KG1 (cell line): ENCODE measurements around the gene LPIN1.
A peak's percentile ranks its signal among the peaks of the same experiment; 100 is the strongest.
"Not testable (repeated sequence)": the region's sequence is repeated elsewhere in the genome, so short reads cannot be mapped to it uniquely, and the experiment has no call there.

Experiments
- DNase-seq: peaks from one replicate; lab custom pipeline; 2025; lab: John Stamatoyannopoulos, UW

Gene LPIN1

DNA sequence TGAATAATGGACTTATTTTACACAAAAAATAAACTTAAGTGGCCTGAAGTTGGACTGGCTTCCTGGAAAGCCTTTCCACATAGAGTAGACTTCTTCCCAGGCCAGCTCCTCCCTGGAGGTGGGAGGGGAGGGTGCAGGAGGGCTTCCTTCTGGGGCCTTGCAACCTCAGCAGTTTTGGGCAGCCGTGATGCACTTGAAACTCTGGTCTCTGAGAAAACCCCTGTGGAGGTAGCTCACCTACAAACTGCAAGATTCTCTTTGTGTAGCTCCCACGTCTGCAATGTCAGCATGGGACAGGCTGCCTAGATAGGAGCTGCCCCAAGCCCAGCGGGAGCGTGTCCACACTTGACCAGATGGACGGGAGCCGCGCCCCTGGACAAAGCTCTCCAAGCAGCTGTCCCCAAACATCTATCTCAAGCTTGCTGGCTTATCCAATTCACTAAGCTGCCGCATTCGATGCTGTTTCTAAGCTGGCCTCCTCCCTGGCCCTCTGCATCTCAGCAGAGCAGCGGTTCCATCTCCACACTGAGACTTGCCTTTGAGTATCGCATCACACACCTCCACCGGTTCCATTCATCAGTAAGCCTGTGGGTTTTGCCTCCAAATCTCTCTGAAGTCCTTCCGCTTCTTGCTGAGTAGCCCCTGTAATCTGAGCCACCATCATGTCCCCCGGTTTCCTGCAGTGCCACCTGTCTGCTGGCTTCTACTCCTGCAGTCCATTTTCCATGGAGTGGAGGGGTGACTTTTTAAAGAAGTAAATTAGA lies 1.6 kb upstream of the LPIN1 start:
- no peak for DNase-seq

DNA sequence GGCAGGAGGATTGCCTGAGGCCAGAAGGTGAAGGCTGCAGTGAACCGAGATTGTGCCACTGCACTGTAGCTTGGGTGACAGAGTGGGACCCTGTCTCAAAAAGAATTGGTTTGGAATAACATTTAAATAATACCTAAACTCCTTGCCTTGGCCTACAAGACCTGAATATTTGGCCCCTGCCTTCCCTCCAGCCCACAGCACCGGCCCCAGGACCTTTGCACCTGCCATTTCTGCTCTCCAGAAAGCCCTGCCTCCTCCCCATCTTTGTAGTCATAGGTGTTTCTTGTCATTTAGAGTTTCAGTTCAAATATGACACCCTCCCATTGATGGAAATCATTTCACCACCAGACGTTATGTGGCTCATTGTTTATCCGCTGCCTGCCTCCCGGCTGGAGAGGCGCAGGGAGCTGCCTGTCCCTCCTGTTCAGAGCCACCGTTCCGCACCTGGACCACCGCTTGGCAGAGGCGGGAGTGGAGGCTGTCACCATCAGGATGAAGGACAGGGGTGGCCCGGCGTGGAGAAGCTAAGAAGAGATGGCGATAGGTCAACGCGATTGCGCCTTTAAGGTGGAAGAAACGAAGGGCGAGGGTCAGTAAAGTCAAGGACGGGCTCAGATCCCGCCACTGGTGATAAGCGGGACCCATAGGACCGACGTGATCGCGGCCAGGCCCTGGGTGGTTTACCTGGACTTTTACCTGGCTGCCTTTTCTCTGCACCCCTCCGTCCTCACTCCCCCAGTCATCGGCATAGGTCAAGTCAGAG lies 638 bp upstream of the LPIN1 start:
- no peak for DNase-seq

DNA sequence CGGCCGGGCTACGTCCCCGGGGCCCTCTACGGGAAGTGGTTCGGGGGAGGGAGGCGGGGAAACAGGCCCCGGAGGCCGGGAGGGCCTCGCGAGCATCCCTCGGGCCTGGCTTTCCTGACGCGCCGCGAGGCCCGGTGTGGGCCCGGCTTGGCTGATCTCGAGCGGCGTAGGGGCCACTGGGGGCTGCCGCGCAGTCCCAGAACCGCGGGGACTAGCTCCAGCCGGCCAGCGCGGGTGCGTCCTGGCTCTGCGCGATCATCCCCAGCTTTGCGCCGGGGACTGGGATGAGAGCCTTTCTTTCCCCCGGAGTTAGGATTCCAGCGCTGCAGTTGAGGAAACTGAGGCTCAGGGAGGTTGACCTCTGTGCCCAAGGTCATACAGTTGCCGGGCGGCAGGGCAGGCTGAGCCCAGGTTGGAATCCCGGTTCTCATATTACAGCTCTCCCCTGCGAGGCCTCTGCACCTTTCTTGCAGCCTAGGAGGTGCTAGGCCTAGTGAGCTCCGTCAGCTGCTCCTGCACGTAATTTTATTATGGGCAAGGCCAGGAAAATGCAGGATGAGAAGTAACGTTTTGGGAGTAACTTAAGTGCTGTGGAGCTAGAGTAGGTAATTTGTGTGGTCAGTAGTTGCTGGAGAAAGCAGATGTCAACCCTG lies 501 bp downstream of the LPIN1 start:
- no peak for DNase-seq

DNA sequence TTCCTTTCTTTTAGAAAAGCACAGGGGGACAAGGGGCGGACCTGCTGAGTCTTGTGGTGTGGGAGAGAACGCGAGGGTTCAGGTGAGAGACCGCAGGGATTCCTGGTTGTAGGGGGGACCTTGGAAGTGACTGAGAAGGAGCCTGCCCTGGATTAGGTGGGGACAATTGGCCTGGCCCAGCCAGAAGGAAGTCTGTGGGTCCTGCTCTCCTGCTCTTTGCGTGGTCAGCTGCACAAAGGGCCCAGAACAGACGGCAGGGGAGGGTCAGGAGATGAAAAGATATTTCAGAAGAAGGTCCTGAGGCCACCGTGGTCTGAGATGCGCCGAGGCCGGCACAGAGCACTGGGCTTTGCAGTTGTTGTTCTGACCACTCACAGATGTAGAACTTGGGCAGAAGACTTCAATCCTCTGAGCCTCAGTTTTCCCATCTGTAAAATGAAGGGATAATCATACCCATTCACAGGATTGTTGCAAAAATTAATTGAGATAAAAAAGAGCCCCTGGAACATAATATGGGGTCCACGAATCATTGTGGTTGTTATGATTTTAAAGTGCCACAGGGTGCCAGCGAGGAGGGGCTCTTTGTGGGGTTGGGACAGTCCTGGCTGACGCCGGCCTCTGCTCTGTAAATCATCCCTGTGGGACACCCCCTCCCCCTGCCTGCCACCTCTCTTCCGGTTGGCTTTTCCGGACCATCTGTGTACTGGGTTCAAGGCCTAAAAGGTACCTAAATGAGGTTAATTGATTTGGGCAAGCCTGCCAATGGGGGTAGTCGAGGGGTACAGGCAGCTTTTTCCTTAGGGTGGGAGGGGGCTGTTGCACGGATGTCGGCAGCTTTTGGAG lies 1.8 kb downstream of the LPIN1 start:
- peak; percentile 25 for DNase-seq

DNA sequence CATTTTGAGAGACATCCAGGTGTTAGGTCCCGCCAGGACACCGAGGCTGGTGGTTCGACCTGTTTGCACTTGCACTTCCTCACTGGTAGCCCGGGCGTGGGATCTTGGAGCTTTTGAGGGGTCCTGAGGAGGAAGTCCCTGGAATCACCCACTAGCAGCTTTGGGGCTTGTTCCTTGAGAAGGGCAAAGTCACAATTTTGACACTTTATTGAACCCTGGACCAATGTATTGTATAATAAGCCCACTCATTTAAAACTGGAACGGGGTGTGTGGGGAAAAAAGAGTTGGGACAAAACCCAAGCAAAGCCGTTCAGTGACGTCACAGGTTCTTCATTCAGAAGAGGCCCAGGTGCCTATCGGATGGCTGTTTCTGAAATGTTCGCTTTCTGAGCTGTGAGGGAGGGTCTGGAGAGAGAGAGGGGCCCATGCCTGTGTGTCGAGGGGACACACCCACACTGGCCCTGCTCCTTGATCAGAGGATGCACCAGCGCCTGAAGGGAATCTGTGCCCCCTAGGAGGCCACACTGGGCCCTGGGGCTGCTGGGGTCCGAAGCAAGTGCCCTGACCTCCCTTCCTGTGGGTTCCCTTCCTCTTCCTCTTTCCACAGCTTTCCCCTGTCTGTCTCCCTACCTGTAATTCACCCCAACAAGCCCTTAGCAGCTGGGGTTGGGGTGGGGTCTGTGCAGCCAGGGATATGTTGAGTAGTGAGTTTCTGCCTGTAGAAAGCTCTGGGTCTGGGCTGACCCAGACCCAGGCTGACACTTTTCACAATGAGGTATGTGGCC lies 2.6 kb downstream of the LPIN1 start:
- no peak for DNase-seq

DNA sequence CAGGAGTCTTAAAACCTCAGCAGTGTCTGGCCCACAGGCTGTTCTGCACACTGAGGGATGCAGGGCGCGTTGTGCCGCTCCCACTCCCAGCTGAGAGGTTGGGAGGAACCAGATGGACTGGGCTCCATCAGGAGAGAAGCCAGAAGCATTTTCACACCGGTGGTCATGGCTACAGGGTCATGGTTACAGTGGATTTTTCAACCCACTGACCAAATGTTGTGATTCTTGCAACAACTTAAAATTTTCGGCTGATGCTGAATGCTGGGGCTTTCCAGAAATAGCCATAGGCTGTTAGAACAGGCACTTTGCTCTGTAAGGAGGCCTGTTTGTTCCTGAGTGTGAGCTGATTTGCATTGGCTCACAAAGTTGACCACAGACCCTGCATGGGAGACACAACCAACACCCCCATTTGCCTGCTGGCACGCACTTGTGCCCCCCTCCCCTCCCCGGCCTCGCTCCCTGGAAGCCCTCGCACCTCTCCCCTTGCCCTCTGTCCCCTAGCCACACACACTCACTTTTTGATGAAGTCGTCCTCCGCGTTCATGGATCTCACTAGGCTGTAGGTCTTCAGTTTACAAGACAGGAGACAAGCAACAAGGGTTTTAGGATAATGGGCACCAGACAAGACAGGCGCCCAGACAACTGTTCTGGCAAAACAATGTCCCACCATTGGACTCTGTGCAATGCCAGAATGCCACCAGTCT lies 3.4 kb downstream of the LPIN1 start:
- no peak for DNase-seq

DNA sequence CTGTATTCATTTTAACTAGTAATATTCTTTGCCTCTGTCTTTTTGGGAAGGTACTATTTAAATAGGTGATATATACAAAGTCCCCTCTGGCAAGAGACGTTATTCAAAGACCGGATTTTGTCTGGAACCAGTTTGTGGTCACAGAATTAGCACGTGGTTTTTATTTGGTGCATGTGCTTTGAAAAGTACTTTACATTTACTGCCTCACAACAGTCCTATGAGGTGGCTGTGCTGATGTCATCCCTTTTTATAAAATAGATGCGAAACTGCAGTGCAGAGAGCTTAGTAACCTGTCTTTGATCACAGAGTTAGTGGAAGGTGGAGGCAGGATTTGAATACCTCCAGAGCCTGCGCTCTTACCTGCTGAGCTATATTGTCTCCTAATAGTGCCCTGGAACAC lies 4.0 kb downstream of the LPIN1 start:
- peak; percentile 25 for DNase-seq

DNA sequence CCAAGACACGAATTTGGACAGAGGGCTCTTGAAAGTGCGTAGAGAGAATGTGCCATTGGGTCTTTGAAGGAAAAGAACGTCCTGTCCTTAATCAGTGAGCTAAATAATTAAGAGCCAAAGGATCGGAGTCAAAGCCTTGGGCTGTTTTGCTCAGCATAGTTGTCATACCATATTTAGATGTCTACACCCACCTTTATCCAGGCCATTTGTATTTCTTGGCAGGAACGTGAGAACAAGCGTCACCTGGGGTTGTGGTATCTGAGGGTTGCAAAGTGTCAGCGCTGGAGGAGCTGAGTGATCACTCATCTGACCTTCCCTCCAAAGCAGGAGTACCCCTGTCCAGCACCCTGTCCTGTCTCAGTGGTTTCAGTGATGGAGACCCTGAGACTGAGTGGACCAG lies 4.5 kb downstream of the LPIN1 start:
- no peak for DNase-seq

DNA sequence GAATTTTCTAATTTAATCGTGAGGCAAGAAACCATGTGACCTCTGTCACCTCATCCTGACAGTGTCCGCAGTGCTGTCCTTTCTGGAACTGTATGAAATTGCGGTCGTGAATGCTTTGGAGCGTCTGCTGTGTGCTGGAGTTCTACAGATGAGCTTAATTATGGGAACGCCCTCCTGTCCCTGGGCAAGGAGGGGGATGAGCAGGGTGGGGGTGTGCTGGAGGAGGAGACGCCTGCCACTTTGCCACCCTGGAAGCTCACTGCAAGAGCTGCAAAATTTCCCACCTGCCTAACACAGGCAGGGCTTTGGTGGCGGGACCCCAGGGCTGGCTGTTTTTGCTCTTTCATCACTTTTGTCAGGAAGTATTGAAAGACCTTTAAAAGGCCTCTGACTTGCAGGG lies 6.5 kb downstream of the LPIN1 start:
- DNase-seq: no peak

DNA sequence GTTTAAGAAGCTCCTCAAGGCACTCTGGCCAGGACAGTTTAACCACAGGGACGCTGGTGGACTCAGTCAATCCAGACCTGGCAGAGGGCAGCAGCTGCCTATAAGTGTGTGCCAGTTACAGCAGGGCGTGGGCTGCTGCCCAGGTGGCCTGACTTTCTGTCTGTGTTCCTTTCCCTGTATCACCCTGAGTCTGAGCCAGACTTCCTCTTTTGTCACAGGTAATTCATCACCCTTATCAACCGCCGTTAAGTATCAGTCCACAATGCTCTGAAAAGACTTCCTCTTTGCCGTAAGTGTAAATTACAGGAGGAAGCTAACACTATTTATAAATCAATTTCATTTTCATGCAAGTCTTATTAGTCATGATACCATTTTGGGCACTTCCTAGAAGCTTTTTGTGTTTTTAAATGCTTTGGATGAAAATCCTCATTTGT lies 7.0 kb downstream of the LPIN1 start:
- DNase-seq: no peak

DNA sequence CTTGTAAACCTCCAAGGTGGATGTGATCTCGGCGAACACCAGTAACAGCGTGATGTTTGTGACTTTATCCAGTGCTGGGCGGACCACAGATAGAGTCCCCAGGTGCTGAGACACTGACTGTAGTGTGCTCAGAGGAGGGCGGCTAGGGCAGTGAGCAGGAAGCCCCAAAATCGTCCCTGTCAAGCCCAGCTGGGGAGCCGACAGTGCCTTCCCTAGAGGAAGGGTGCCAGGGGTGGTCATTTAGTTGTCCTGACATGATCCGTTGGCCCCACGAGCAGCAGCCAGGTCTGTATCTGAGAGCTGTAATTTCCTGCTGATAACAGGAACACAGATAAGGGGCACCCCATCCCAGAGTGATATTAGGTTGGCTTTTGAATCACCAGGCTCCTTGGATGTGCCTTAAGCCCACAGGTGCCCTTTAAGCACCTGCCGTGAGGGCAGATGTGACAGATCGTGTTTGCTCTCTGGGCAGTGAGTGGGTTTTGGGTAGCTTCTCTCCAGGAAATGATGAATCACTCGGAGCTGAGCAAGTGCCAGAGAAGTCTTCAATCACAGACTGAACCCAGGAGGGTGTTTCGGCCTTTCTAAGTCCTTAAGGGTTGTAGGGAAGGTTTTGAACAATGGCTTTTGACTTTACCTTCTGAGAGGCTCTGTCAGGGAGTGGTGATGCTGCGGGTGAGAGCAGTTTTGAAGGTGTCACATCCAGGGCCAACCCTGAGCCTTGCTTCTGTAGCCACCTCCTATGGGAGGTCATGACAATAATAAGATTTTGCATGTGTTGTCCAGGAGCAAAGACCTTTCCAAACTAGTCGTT lies 7.7 kb downstream of the LPIN1 start:
- DNase-seq: peak; percentile 81

DNA sequence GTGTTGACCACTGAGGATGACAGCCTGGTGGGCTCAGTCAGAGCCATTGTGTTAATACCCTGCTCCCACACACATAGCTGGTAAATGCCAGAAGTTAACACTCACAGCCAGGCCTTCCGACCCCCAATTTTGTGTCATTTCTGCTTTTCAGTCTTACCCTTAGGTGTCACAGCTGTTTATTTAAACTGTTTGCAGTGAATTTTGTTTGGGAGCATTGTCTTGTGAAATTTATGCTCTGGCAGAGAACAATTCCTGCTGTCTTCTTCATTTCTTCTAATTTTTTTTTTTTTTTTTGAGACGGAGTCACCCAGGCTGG lies 8.2 kb downstream of the LPIN1 start:
- DNase-seq: no peak

DNA sequence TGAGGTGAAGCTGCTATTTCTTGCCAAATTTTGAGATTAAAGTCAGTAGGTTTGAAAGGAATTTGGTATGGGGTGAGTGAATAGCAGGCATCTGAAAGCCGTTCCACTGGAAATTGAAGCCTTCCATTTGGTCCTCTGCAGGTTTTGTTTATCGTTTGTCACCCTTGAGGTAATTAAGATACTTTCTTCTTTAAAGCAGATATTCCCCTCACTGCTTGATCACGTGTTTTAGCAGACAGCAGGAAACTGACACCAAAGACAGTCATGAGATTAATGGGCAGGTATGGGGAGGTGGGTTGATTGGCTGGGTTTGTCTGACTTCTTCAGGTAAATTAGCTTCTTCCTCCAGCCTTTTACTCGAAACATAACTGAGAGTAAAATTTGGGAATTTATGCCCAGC lies 10.7 kb downstream of the LPIN1 start:
- no peak for DNase-seq

DNA sequence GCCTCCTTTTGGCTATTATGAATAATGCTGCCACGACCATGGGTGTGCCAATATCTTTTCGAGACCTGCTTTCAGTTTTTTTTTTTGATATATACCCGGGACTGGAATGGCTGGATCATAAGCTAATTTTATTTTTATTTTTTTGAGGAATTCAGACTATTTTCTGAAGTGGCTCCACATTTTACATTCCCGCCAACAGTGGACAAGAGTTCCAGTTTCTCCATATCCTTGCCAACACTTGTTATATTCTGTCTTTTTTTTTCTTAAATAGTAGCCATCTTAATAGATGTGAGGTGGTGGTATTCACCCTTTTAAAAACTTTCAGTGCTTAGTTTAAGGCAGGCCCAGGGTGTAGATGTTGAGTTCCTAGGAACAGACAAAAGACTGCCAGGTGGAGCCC lies 11.8 kb downstream of the LPIN1 start:
- no peak for DNase-seq

DNA sequence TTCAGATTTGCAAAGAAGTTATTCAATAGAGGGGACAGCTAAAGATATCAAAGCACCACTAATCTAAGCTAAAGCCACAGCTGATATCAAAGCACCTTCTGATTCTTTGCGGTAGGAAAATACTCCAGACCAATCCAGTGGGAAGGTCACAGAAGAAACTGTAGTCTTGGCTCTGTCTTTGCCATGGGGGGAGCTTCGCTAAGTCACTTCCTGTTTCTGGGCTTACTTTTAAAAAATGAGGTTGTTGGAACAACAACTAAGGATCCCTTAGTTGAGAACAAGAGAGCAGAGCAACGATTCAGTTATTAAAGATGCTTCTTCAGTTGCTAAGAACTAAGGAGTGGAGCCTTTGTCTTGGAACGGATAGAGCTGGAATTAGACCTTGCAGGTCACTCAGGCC lies 12.2 kb downstream of the LPIN1 start:
- DNase-seq: no peak

DNA sequence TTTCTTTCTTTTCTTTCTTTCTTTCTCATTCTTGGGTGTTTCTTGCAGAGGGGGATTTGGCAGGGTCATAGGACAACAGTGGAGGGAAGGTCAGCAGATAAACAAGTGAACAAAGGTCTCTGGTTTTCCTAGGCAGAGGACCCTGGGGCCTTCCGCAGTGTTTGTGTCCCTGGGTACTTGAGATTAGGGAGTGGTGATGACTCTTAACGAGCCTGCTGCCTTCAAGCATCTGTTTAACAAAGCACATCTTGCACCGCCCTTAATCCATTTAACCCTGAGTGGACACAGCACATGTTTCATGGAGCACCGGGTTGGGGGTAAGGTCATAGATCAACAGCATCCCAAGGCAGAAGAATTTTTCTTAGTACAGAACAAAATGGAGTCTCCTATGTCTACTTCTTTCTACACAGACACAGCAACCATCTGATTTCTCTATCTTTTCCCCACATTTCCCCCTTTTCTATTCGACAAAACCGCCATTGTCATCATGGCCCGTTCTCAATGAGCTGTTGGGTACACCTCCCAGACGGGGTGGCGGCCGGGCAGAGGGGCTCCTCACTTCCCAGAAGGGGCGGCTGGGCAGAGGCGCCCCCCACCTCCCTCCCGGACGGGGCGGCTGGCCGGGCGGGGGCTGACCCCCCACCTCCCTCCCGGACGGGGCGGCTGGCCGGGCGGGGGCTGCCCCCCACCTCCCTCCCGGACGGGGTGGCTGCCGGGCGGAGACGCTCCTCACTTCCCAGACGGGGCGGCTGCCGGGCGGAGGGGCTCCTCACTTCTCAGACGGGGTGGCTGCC lies 12.9 kb downstream of the LPIN1 start:
- DNase-seq: not testable (repeated sequence)

DNA sequence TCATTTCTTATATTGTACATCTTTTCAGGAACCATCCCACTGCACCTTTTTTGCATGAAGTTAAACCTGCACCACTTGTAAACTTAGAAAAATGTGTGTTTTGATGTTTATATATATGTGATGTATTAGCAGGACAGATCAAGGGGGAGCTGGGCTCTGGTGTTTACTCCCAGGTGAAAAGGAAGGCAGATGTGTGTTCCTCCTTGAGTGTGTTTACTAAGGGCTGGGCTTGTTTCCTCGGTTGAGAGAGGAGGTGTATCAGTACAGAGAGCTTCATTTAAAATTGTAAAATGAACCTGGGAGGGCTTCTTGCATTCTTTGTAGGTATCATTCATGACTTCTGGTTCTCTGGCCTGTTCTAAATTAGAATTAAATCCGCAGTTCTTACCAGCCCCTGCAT lies 14.8 kb downstream of the LPIN1 start:
- DNase-seq: no peak

DNA sequence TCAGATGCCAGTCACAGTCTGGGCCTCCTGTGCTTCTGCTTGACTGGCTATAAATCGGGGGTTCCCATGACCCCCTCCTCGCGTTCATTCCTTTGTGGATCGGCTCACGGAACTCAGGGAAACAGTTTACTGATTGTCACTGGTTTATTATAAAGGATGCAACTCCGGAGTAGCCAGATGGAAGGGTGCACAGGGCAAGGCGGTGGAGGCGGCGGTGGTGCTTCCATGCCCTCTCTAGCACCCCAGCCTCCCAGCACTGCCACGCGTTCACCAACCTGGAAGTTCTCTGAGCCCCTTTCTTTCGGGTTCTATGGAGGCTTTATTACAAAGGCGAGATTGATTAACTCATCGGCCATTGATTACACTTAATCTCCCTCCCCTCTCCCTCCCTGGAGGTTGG lies 15.6 kb downstream of the LPIN1 start:
- DNase-seq: no peak

DNA sequence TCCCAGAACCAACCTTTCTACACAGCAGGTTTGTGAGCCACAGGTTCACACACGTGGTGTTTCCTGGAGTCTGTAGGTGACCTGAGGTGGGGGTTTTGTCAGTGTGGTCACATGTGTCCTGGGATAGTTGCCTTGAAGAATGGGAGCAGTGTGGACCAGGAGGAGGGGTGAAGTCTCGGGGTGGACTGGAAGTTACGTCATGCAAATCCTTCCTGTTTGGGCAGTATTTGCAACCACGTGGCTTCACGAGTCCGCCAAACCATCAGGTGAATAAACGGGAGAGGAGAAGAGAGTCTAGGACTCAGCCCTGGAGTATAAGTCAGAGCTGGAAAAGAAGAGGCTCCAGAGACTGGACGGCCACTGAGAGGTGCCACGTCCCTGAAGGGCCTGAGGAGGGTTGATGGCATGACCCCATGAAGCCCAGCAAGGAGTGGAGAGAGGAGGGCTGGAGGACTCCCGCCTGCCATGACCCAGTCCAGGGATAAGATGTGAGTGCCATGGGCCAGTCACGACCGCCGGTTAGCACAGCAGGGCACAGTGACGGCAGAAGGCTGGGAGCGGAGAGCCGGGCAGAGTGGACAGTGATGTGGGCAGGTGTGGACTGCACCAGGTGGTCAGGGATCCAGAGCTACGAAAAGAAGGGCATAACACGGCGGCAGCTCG lies 16.5 kb downstream of the LPIN1 start:
- DNase-seq: no peak
